ENCODE measurements around the gene NDUFB8. TPM values are rescaled to one million over a fixed set of nuclear protein-coding genes. Genes with fewer than 3 reads are reported as not detected.

Gene NDUFB8
- total and polyA plus RNA-seq, 10 of the 15 experiments (the other 5 are each of a cell fraction or from before 2014, with no cell fraction given): 180 to 572 (median 382) TPM

GRCh38 chr10:100554902-100555301 is 25.2 kb upstream of the NDUFB8 start:
- DNase-seq (ENCODE audit: low read depth, low spot score) (no peak), ATAC-seq (no peak), FAIRE-seq (no peak)
- Histone ChIP-seq H4K20me1 (ENCODE audit: control insufficient read depth, insufficient read depth) (no peaks in the 10 kb centered on the region), H3K27me3 (replicated peaks in 1 of 2; ENCODE audit: control insufficient read depth in 2 of 2, insufficient read depth in 2 of 2, low read length in 1 of 2) (no peaks in the 10 kb centered on the region), H2AFZ (ENCODE audit: control insufficient read depth, low read depth, low read length) (no peak overlapping the region), H3K36me3 (ENCODE audit: control insufficient read depth in 2 of 2, insufficient read depth in 2 of 2, low read length in 1 of 2) (peaks cover 0 to 10% of the 10 kb centered on the region in 2 experiments), H3K4me3 (no peak overlapping the region), H3K9ac (ENCODE audit: control insufficient read depth, insufficient read depth, low read length) (no peak overlapping the region), H3K9me3 (replicated peaks; ENCODE audit: control insufficient read depth, insufficient read depth, low read length) (no peaks in the 10 kb centered on the region), H3K79me2 (ENCODE audit: control insufficient read depth, insufficient read depth, low read length) (no peaks in the 10 kb centered on the region), H3K4me2 (ENCODE audit: control insufficient read depth, insufficient read depth) (no peak overlapping the region), H3K4me1 (ENCODE audit: control insufficient read depth, insufficient read depth, low read length) (no peaks in the 10 kb centered on the region), H3K27ac (ENCODE audit: control insufficient read depth, insufficient read depth) (no peak overlapping the region)
- intact Hi-C loops (cut with micrococcal nuclease; ENCODE audit: unreplicated experiment): no loop called here
- SMC1A ChIA-PET (ENCODE audit: uncharacterized antibody, unreplicated experiment): interaction anchor here (0.5 to 2.8 kb wide), 4 partner anchors 8 to 36 kb away, joined by 3 to 9 read pairs (median 4); no protein-coding TSS in a partner anchor
- WGBS (ENCODE audit: insufficient coverage, insufficient replicate concordance, low lambda C conversion rate, missing lambda C conversion rate): 89% methylated on average over 2 of the region's 2 CpGs
- RAD21 ChIA-PET (ENCODE audit: unreplicated experiment): interaction anchor here (0.9 to 1.1 kb wide), 2 partner anchors 37 to 181 kb away, joined by 3 read pairs; no protein-coding TSS in a partner anchor
- in situ Hi-C loops (cut with MboI): no loop called here
- BruUV-seq (replicated peaks): no TSS peak
- POLR2A ChIA-PET: interaction anchor here (0.6 kb wide), 2 partner anchors 77 to 326 kb away, joined by 4 read pairs; no protein-coding TSS in a partner anchor
- TF ChIP-seq POU2F2 (IDR thresholded peaks at IDR 0.05; ENCODE audit: borderline replicate concordance, low read depth, low read length) (no peak), WRNIP1 (IDR thresholded peaks at IDR 0.05; ENCODE audit: borderline replicate concordance, low read depth, low read length) (no peak), CEBPZ (IDR thresholded peaks at IDR 0.05; ENCODE audit: low read depth, low read length) (no peak), MTA3 (IDR thresholded peaks at IDR 0.05; ENCODE audit: borderline replicate concordance, low read length) (no peak), EED (IDR thresholded peaks at IDR 0.05; ENCODE audit: low read depth) (no peak)
- CTCF ChIA-PET: interaction anchor here (0.6 to 1.6 kb wide), 6 partner anchors 11 to 73 kb away, joined by 3 to 4 read pairs (median 3); no protein-coding TSS in a partner anchor

All from GM12878 (cell line).